B cell (primary cell): Measurements from ENCODE around the gene NMUR1. TPM values are rescaled to one million over a fixed set of nuclear protein-coding genes. Genes with fewer than 3 reads are reported as not detected.

Experiments
- ATAC-seq: fragments of 200-7000 bp; cut with Tn5 transposase; one replicate; pipeline ENCODE4 v1.10.0; 2021; ENCODE audit warnings: low read depth, mild to moderate bottlenecking, moderate number of reproducible peaks, moderate library complexity
- CTCF ChIA-PET: fragments of 350-600 bp; sonication (Branson Sonifier 250); formaldehyde crosslinking; loops from one replicate; lab custom pipeline; 2021; ENCODE audit warnings: antibody characterized with exemption, inconsistent platforms; lab: Charles Lee
- POLR2A ChIA-PET: fragments of 350-600 bp; sonication (Branson Sonifier 250); formaldehyde crosslinking; loops from one replicate; lab custom pipeline; 2021; ENCODE audit warnings: antibody characterized with exemption; lab: Charles Lee
- DNase-seq: peaks from one replicate; pipeline ENCODE4 v3.0.0; 2013
- H2AFZ ChIP-seq: 2 replicates; pipeline ENCODE4 v1.6.1; 2012; ENCODE audit warnings: mild to moderate bottlenecking, low read depth, low read length; ENCODE audit not compliant: insufficient read depth, poor library complexity, severe bottlenecking
- H3K27ac ChIP-seq, 2 donors: 1 replicate in 1 of 2; 2 replicates in 1 of 2; pipeline ENCODE4 v1.5.1; 2012 to 2013; ENCODE audit warnings: low read length in 2 of 2, mild to moderate bottlenecking in 2 of 2, moderate library complexity in 1 of 2
- H3K27me3 ChIP-seq, 4 experiments: fragments of 200-600 bp in 1 of 4; sonication (generic) in 1 of 4; replicated peaks in 1 of 4; 1 replicate in 2 of 4; 2 replicates in 2 of 4; pipeline versions ENCODE4 v1.6.1 to v1.7.0; 2013 to 2016; ENCODE audit warnings: low read length in 3 of 4, mild to moderate bottlenecking in 2 of 4, mixed read lengths in 1 of 4, moderate library complexity in 1 of 4; ENCODE audit not compliant: insufficient read depth in 4 of 4, control insufficient read depth in 3 of 4; ENCODE audit errors: control extremely low read depth in 1 of 4
- H3K36me3 ChIP-seq, 2 experiments: replicated peaks in 1 of 2; 1 replicate in 1 of 2; 2 replicates in 1 of 2; pipeline versions ENCODE4 v1.6.1 to v1.7.1; 2013; ENCODE audit warnings: low read length in 1 of 2; ENCODE audit not compliant: insufficient read depth in 2 of 2, control insufficient read depth in 1 of 2; ENCODE audit errors: control extremely low read depth in 1 of 2, extremely low read depth in 1 of 2
- H3K4me1 ChIP-seq, 2 donors: fragments of 200-600 bp in 1 of 2; sonication (generic) in 1 of 2; 1 replicate in 1 of 2; 2 replicates in 1 of 2; pipeline versions ENCODE4 v1.5.1 to v1.6.1; 2013 to 2017; ENCODE audit warnings: low read length in 2 of 2; ENCODE audit not compliant: control insufficient read depth in 2 of 2, insufficient read depth in 2 of 2
- H3K4me2 ChIP-seq: replicated peaks from 2 replicates; pipeline ENCODE3; 2012; ENCODE audit warnings: mild to moderate bottlenecking, low read depth, low read length; ENCODE audit not compliant: poor library complexity, severe bottlenecking
- H3K4me3 ChIP-seq, 5 experiments: fragments of 200-600 bp in 1 of 5; sonication (generic) in 1 of 5; 1 replicate in 3 of 5; 2 replicates in 2 of 5; pipeline versions ENCODE4 v1.5.1 to v1.7.0; 2011 to 2016; ENCODE audit warnings: low read length in 4 of 5, mild to moderate bottlenecking in 4 of 5, low read depth in 2 of 5, control low read depth in 1 of 5, moderate library complexity in 1 of 5; ENCODE audit not compliant: insufficient read depth in 1 of 5; ENCODE audit errors: control extremely low read depth in 1 of 5, extremely low read depth in 1 of 5
- H3K79me2 ChIP-seq: fragments of 200-600 bp; sonication (generic); one replicate; pipeline ENCODE4 v1.6.0; 2016; ENCODE audit warnings: low read length; ENCODE audit not compliant: control insufficient read depth, insufficient read depth
- H3K9ac ChIP-seq: fragments of 200-600 bp; sonication (generic); 2 replicates; pipeline ENCODE4 v1.6.1; 2017; ENCODE audit warnings: mild to moderate bottlenecking, low read length, moderate library complexity
- H3K9me3 ChIP-seq, 3 donors: one replicate each; pipeline versions ENCODE4 v1.6.1 to v1.7.1; 2013; ENCODE audit warnings: low read length in 2 of 3; ENCODE audit not compliant: control insufficient read depth in 2 of 3, insufficient read depth in 1 of 3; ENCODE audit errors: control extremely low read depth in 1 of 3
- H4K20me1 ChIP-seq: 2 replicates; pipeline ENCODE4 v1.6.0; 2012; ENCODE audit warnings: mild to moderate bottlenecking, low read length; ENCODE audit not compliant: insufficient read depth, control insufficient read depth, poor library complexity, severe bottlenecking
- H3K27ac Mint-ChIP-seq: one replicate; pipeline ENCODE4 v1.8.0; 2021; ENCODE audit warnings: mixed read lengths
- H3K27me3 Mint-ChIP-seq: one replicate; pipeline ENCODE4 v1.8.0; 2021; ENCODE audit warnings: mixed read lengths
- H3K4me1 Mint-ChIP-seq: one replicate; pipeline ENCODE4 v1.8.0; 2021; ENCODE audit warnings: mixed read lengths
- H3K4me3 Mint-ChIP-seq: one replicate; pipeline ENCODE4 v1.8.0; 2021; ENCODE audit warnings: mixed read lengths
- H3K9me3 Mint-ChIP-seq: one replicate; pipeline ENCODE4 v1.8.0; 2022; ENCODE audit warnings: mixed read lengths; ENCODE audit not compliant: insufficient read depth
- EZH2 ChIP-seq: IDR thresholded peaks from 2 replicates; pipeline ENCODE4 v1.6.1; 2012; ENCODE audit warnings: borderline replicate concordance, low read depth, mild to moderate bottlenecking, moderate library complexity, low read length; ENCODE audit not compliant: insufficient read depth, poor library complexity, severe bottlenecking
- WGBS: methylation state at CpG from one replicate; pipeline ENCODE4 v1.1.5; 2013; ENCODE audit warnings: missing lambda C conversion rate; ENCODE audit not compliant: insufficient coverage; 5-methylcytosine and 5-hydroxymethylcytosine counted together
- intact Hi-C: fragments of 100-400 bp; cut with micrococcal nuclease; formaldehyde crosslinking; loops from one replicate; pipeline ENCODE4 v1.10.0; 2022
- polyA plus RNA-seq: library from polyadenylated mRNA; depleted of rRNA; stranded (reverse); fragments of >200 nt; gene quantifications from 2 replicates; pipeline ENCODE4 v1.2.3, GENCODE V29; 2012
- total RNA-seq, 2 donors: library from RNA; stranded (reverse); fragments of 120-200 nt in 1 of 2; gene quantifications; 1 replicate in 1 of 2; 2 replicates in 1 of 2; pipeline versions ENCODE4 v1.2.3 to v1.2.4, GENCODE V29; 2013 to 2022
- TF ChIP-seq, protein P1 (sequence below): fragments of 200-600 bp; IDR thresholded peaks from one replicate; pipeline ENCODE4 v1.8.0; 2022; ENCODE audit warnings: antibody characterized with exemption, mild to moderate bottlenecking

The NMUR1 gene
- total and polyA plus RNA-seq, 2 donors (not counting 1 experiment from before 2014, with no cell fraction given), result 0.09 to 0.10 TPM

DNA sequence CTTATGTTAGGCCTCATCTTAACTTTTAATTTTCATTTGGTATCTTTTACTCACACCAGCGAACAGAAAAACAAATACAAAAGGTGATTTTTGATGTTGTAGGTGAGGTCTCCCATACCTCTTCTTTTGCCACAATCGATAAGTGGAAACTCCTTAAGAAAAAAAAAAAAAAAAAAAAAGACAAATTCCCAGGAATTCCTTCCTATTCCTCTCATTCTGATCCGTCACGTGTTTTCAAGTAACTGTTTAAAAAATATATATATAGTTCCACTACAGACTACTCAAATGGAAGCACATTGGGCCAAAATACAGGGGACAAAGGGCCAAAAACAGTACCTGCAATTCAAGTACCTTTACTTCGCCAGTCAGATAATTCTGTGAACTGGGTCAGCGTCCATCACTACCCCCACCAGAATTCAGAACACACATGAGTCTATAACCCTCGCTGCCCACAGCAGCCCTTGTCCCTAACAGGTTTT is 16.5 kb downstream of the NMUR1 start:
- Histone ChIP-seq H3K9ac (peak overlapping the region; percentile 68), H2AFZ (peak overlapping the region; percentile 76), H3K4me2 (peak overlapping the region; percentile 94), H4K20me1 (no peaks in the 10 kb centered on the region), H3K4me1 (peaks cover 11 to 13% of the 10 kb centered on the region in 2 donors), H3K36me3 (no peaks in the 10 kb centered on the region), H3K4me3 (peak overlapping the region; percentile 56 to 83 (median 65)), H3K79me2 (no peaks in the 10 kb centered on the region), H3K27ac (peak overlapping the region; percentile 89 to 93), H3K9me3 (no peaks in the 10 kb centered on the region), H3K27me3 (no peaks in the 10 kb centered on the region)
- H3K27me3 Mint-ChIP-seq, result no peaks in the 10 kb centered on the region
- CTCF ChIA-PET, result interaction anchor here (1.3 kb wide), 1 partner anchor 201 kb away, joined by 5 read pairs; no protein-coding TSS in a partner anchor
- intact Hi-C loops, result loop anchor here (1.0 to 10.0 kb wide), 7 partner anchors 31 to 457 kb away; partner anchors contain the start of genes NCL, PDE6D and PSMD1
- DNase-seq, result peak; percentile 18
- no peaks in the 10 kb centered on the region for H3K9me3 Mint-ChIP-seq
- ATAC-seq, result no peak
- no peak for TF ChIP-seq EZH2
- TF ChIP-seq, protein P1, sequence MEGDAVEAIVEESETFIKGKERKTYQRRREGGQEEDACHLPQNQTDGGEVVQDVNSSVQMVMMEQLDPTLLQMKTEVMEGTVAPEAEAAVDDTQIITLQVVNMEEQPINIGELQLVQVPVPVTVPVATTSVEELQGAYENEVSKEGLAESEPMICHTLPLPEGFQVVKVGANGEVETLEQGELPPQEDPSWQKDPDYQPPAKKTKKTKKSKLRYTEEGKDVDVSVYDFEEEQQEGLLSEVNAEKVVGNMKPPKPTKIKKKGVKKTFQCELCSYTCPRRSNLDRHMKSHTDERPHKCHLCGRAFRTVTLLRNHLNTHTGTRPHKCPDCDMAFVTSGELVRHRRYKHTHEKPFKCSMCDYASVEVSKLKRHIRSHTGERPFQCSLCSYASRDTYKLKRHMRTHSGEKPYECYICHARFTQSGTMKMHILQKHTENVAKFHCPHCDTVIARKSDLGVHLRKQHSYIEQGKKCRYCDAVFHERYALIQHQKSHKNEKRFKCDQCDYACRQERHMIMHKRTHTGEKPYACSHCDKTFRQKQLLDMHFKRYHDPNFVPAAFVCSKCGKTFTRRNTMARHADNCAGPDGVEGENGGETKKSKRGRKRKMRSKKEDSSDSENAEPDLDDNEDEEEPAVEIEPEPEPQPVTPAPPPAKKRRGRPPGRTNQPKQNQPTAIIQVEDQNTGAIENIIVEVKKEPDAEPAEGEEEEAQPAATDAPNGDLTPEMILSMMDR, result no peak
- POLR2A ChIA-PET, result interaction anchor here (0.6 to 1.9 kb wide), 5 partner anchors 39 to 268 kb away, joined by 3 to 7 read pairs (median 3); partner anchors contain the start of genes NCL and PDE6D
- 0% methylated on average over 3 of the region's 7 CpGs for WGBS
- peak overlapping the region; percentile 94 for H3K4me3 Mint-ChIP-seq
- peak overlapping the region; percentile 98 for H3K27ac Mint-ChIP-seq
- peaks cover 16% of the 10 kb centered on the region for H3K4me1 Mint-ChIP-seq

DNA sequence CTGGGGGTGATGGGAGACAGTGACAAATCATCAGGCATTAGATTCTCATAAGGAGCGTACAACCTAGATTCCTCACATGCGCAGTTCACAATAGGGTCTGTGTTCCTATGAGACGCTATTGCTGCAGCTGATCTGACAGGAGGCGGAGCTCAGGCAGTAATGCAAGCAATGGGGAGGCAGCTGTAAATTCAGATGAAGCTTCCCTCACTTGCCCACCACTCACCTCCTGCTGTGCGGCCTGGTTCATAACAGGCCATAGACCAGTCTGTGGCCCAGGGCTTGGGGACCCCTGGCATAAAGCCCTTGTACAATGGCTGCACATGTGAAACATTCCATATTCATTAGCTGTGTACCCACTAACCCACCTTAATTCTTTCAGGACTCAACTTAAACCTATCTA is 18.0 kb downstream of the NMUR1 start:
- 100% methylated on average over 5 of the region's 5 CpGs for WGBS
- H3K27ac Mint-ChIP-seq, result peak overlapping the region; percentile 26
- no peak for ATAC-seq

More for the DNA sequence above, 18.0 kb downstream of the NMUR1 start:
- no peak overlapping the region for H3K9ac ChIP-seq
- Mint-ChIP-seq H3K4me1 (peaks cover 14% of the 10 kb centered on the region), H3K4me3 (no peak overlapping the region), H3K27me3 (no peaks in the 10 kb centered on the region), H3K9me3 (no peaks in the 10 kb centered on the region)
- intact Hi-C loops, result loop anchor here (10.0 kb wide), 1 partner anchor 163 kb away; no protein-coding TSS in a partner anchor
- TF ChIP-seq, protein P1, result no peak
- no peak for TF ChIP-seq EZH2
- no peaks in the 10 kb centered on the region for H3K79me2 ChIP-seq
- no peak overlapping the region for H3K4me3 ChIP-seq
- peak; percentile 3 for DNase-seq
- no peaks in the 10 kb centered on the region for H3K9me3 ChIP-seq
- no peak overlapping the region for H3K4me2 ChIP-seq
- no peaks in the 10 kb centered on the region for H3K36me3 ChIP-seq
- no peaks in the 10 kb centered on the region for H4K20me1 ChIP-seq
- ChIA-PET CTCF (interaction anchor here (1.0 to 3.1 kb wide), 2 partner anchors 30 to 46 kb away, joined by 5 to 16 read pairs; no protein-coding TSS in a partner anchor), POLR2A (interaction anchor here (0.6 to 1.7 kb wide), 2 partner anchors 49 to 193 kb away, joined by 3 read pairs; no protein-coding TSS in a partner anchor)
- H3K27ac ChIP-seq, result no peak overlapping the region
- peaks cover 11 to 13% of the 10 kb centered on the region in 2 donors for H3K4me1 ChIP-seq
- no peaks in the 10 kb centered on the region for H3K27me3 ChIP-seq
- H2AFZ ChIP-seq, result no peak overlapping the region
